ENCODE results near the gene INSC. TPM values are rescaled to one million over a fixed set of nuclear protein-coding genes. Genes with fewer than 3 reads are reported as not detected.

The INSC gene
- total and polyA plus RNA-seq, 9 of the 15 experiments (the other 6 are each of a cell fraction or from before 2014, with no cell fraction given) = not detected

DNA sequence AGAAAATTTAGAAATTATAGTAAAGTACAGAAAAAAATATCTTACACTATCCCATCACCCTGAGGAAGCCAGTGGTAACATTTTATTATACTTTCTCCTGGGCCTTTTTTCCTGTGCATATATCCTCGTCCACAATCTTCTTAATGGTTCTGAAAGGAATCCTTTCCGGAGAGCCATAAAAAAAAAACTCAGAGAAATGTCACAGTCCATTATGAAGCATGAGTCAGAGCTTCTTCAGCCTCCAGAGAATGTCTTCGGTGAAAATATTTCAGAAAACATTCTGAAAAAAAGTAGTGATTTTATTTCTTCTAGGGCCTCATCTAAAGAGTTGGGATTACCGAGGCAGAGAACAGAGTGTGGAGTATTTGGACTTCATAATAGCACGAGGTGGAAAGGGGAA lies 163.4 kb downstream of the INSC start:
- FAIRE-seq = no peak

More for the DNA sequence above, 163.4 kb downstream of the INSC start:
- Histone ChIP-seq H3K9ac (ENCODE audit: insufficient read depth in 1 of 2, low read depth in 2 of 2, low read length in 2 of 2) (no peak overlapping the region), H3K4me2 (ENCODE audit: insufficient read depth, low read length) (no peak overlapping the region), H3K27me3 (ENCODE audit: control insufficient read depth in 2 of 2, insufficient read depth in 2 of 2, low read length in 2 of 2) (no peaks in the 10 kb centered on the region), H3K9me3 (replicated peaks; ENCODE audit: control insufficient read depth, insufficient read depth, low read depth, low read length) (no peaks in the 10 kb centered on the region), H3K27ac (ENCODE audit: extremely low read depth, low read depth, low read length) (no peak overlapping the region), H3K4me1 (replicated peaks in 1 of 2; ENCODE audit: control insufficient read depth in 2 of 2, insufficient read depth in 2 of 2, low read length in 2 of 2) (no peaks in the 10 kb centered on the region), H4K20me1 (replicated peaks; ENCODE audit: control insufficient read depth, insufficient read depth, low read length) (no peaks in the 10 kb centered on the region), H3K9me1 (ENCODE audit: control insufficient read depth, insufficient read depth, low read length) (no peaks in the 10 kb centered on the region), H3K36me3 (ENCODE audit: control insufficient read depth, insufficient read depth, low read length) (no peaks in the 10 kb centered on the region), H3K4me3 (no peak overlapping the region), H3K79me2 (ENCODE audit: control insufficient read depth, insufficient read depth, low read length) (no peaks in the 10 kb centered on the region), H2AFZ (ENCODE audit: low read depth, low read length) (no peak overlapping the region)
- no TSS peak for BruUV-seq (replicated peaks)
- in situ Hi-C loops (cut with MboI) (no loop called here), intact Hi-C loops (cut with micrococcal nuclease) (no loop called here)
- ATAC-seq (no peak), DNase-seq (ENCODE audit: extremely low read depth in 1 of 4, low spot score in 3 of 4) (no peak)
- CTCF ChIA-PET (ENCODE audit: low intra/inter-chr PET ratio) = no interaction called here
- POLR2A ChIA-PET = interaction anchor here (0.9 kb wide), 2 partner anchors 10 to 17 kb away, joined by 3 read pairs; no protein-coding TSS in a partner anchor
- TF ChIP-seq BRD4 (IDR thresholded peaks at IDR 0.05) (no peak), L3MBTL2 (IDR thresholded peaks at IDR 0.05) (no peak), TFAM (CRISPR knock-in tag; conservative IDR thresholded peaks at IDR 0.05) (no peak), BACH1 (tag; IDR thresholded peaks at IDR 0.05) (no peak), POLR3G (IDR thresholded peaks at IDR 0.05; ENCODE audit: extremely low read depth, insufficient read length, insufficient replicate concordance) (no peak), RAD51 (IDR thresholded peaks at IDR 0.05; ENCODE audit: borderline replicate concordance, low read depth) (no peak), NFRKB (IDR thresholded peaks at IDR 0.05; ENCODE audit: low read depth) (no peak), ZNF146 (CRISPR knock-in tag; IDR thresholded peaks at IDR 0.05; ENCODE audit: unreplicated experiment) (no peak), HINFP (tag; conservative IDR thresholded peaks at IDR 0.05; ENCODE audit: low read depth) (no peak), TRIM28 (IDR thresholded peaks at IDR 0.05) (no peak), ZNF133 (CRISPR knock-in tag; IDR thresholded peaks at IDR 0.05) (no peak), ZBTB17 (CRISPR knock-in tag; IDR thresholded peaks at IDR 0.05) (no peak), THRA (IDR thresholded peaks at IDR 0.05) (no peak), THAP12 (CRISPR knock-in tag; IDR thresholded peaks at IDR 0.05) (no peak), SIN3A (IDR thresholded peaks at IDR 0.05; ENCODE audit: borderline replicate concordance in 2 of 2, control insufficient read depth in 1 of 2, low read depth in 2 of 2, low read length in 2 of 2) (no peak), MAFG (tag; conservative IDR thresholded peaks at IDR 0.05) (no peak), ZNF12 (CRISPR knock-in tag; IDR thresholded peaks at IDR 0.05) (no peak), KHSRP (IDR thresholded peaks at IDR 0.05) (no peak), ZFPM2 (CRISPR knock-in tag; IDR thresholded peaks at IDR 0.05) (no peak)
- WGBS (ENCODE audit: insufficient coverage, low coverage, missing lambda C conversion rate) = 2% methylated on average over 5 of the region's 5 CpGs
